ENCODE measurements around the gene MYNN. TPM values are rescaled to one million over a fixed set of nuclear protein-coding genes. Genes with fewer than 3 reads are reported as not detected.
A peak's percentile ranks its signal among the peaks of the same experiment; 100 is the strongest.
"Not testable (repeated sequence)": the region's sequence is repeated elsewhere in the genome, so short reads cannot be mapped to it uniquely, and the experiment has no call there.

MYNN gene
- 10 to 100 TPM; 19.4 to 25.0 (median 21.3) TPM for total RNA-seq

GRCh38 chr3:169772897-169773816 is at the start of gene MYNN:
Gene MYNN, plus strand, starts transcription at chr3:169773396. Its CDS starts 900 bp downstream, at chr3:169774296.
- H3K36me3 ChIP-seq = peaks cover 0 to 8% of the 10 kb centered on the region in 2 donors
- H3K27me3 ChIP-seq = no peaks in the 10 kb centered on the region
- DNase-seq = peak; percentile 93 to 94
- WGBS, 2 donors = 1% methylated on average over 24 to 31 of the region's 61 CpGs
- H3K27ac ChIP-seq = peak within 1 kb of the TSS; percentile 91 to 99 (median 99)
- no peaks in the 10 kb centered on the region for H3K9me3 ChIP-seq
- intact Hi-C loops (cut with DNase I) = no loop called here
- TF ChIP-seq POLR2A (IDR thresholded peaks at IDR 0.05) (peak; percentile 92 to 98), CTCF (IDR thresholded peaks at IDR 0.05) (peak in 1 of 6 experiments; percentile 15)
- H3K4me1 ChIP-seq = peaks cover 3 to 22% of the 10 kb centered on the region in 2 donors
- H3K4me3 ChIP-seq (replicated peaks in 1 of 3) = peak within 1 kb of the TSS; percentile 75 to 89 (median 81)

GRCh38 chr3:169731857-169732256 is 41.3 kb upstream of the MYNN start:
- H3K9me3 ChIP-seq; H3K4me1 ChIP-seq; H3K27ac ChIP-seq; H3K27me3 ChIP-seq; H3K36me3 ChIP-seq; intact Hi-C loops (cut with DNase I); H3K4me3 ChIP-seq (replicated peaks in 1 of 3); DNase-seq: not testable (repeated sequence)

GRCh38 chr3:169739067-169739466 is 34.1 kb upstream of the MYNN start:
- Histone ChIP-seq H3K9me3 (no peaks in the 10 kb centered on the region), H3K27ac (no peak overlapping the region), H3K4me3 (replicated peaks in 1 of 3) (no peak overlapping the region), H3K4me1 (no peaks in the 10 kb centered on the region), H3K27me3 (no peaks in the 10 kb centered on the region), H3K36me3 (no peaks in the 10 kb centered on the region)
- intact Hi-C loops (cut with DNase I) = no loop called here
- TF ChIP-seq CTCF (IDR thresholded peaks at IDR 0.05) (no peak), POLR2A (IDR thresholded peaks at IDR 0.05) (no peak)
- DNase-seq = no peak
- WGBS, 2 donors = 68 to 70% methylated on average over 2 of the region's 2 CpGs

- no peak overlapping the region for H3K27ac ChIP-seq
- no peaks in the 10 kb centered on the region for H3K9me3 ChIP-seq
- TF ChIP-seq CTCF (IDR thresholded peaks at IDR 0.05) = peak in 4 of 6 experiments; percentile 11 to 73 (median 58)
- TF ChIP-seq POLR2A (IDR thresholded peaks at IDR 0.05) = no peak
- no peaks in the 10 kb centered on the region for H3K27me3 ChIP-seq
- DNase-seq = no peak
- WGBS, 2 donors = 85 to 88% methylated on average over 1 of the region's 1 CpG
- H3K36me3 ChIP-seq = no peaks in the 10 kb centered on the region
- intact Hi-C loops (cut with DNase I) = loop anchor here (10.0 kb wide), 1 partner anchor 70 kb away; no protein-coding TSS in a partner anchor
- no peaks in the 10 kb centered on the region for H3K4me1 ChIP-seq
- H3K4me3 ChIP-seq (replicated peaks in 1 of 3) = no peak overlapping the region
These were observed 28.7 kb upstream of the MYNN start for GRCh38 chr3:169744366-169745054.

- no peak overlapping the region for H3K27ac ChIP-seq
- no peak overlapping the region for H3K4me3 ChIP-seq (replicated peaks in 1 of 3)
- intact Hi-C loops (cut with DNase I) = loop anchor here (10.0 kb wide), 1 partner anchor 72 kb away; no protein-coding TSS in a partner anchor
- no peak for DNase-seq
- peaks cover 6% of the 10 kb centered on the region for H3K27me3 ChIP-seq
- TF ChIP-seq POLR2A (IDR thresholded peaks at IDR 0.05) = no peak
- TF ChIP-seq CTCF (IDR thresholded peaks at IDR 0.05) = no peak
- H3K4me1 ChIP-seq = no peaks in the 10 kb centered on the region
- WGBS, 2 donors = 74 to 75% methylated on average over 6 of the region's 6 CpGs
- H3K36me3 ChIP-seq = no peaks in the 10 kb centered on the region
- no peaks in the 10 kb centered on the region for H3K9me3 ChIP-seq
These were observed 26.3 kb upstream of the MYNN start for GRCh38 chr3:169746924-169747323.
